Right ventricle myocardium superior (tissue), 1 donor: ENCODE results near the gene NUB1. TPM values are rescaled to one million over a fixed set of nuclear protein-coding genes. Genes with fewer than 3 reads are reported as not detected.

ENCODE experiments used
- ATAC-seq: fragments of 200-7000 bp; cut with Tn5 transposase; one replicate; pipeline ENCODE4 v1.9.1; 2020; ENCODE audit warnings: mild to moderate bottlenecking; ENCODE audit not compliant: poor library complexity
- DNase-seq: peaks from one replicate; pipeline ENCODE4 v3.0.0-alpha.2; 2020
- intact Hi-C: fragments of 100-400 bp; cut with DNase I; formaldehyde crosslinking; loops from one replicate; pipeline ENCODE4 v1.11.2; 2022
- total RNA-seq: library from RNA; stranded (reverse); fragmentation: NEBNext Ultra II Directional; extraction: Animal tissue kit (Norgen Biotek cat#: 25700); gene quantifications from one replicate; pipeline ENCODE4 v1.2.1, GENCODE V29; 2021
- donor health status: DM: no; HTN: yes; CAD: no; lungs with severe emphysema.

The NUB1 gene
- total RNA-seq, 1 donor from 2014 or later, result 30.8 TPM

DNA sequence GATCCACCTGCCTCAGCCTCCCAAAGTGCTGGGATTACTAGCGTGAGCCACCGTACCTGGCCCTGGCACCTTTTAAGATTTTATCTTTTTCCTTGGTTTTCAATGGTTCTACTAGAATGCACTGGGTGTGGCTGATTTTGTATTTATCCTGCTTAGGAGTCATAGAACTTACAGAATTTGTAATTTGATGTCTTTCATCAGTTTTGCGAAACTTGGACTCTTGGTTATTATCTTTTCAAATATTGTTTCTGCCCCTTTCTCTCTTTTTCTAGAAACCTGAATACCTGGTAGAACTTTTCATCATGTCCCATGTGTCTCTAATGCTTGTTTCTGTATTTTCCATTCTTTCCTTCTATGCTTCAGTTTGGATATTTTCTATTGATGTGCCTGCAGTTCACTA, 2.8 kb upstream of the NUB1 start:
- no peak for ATAC-seq
- intact Hi-C loops, result no loop called here
- DNase-seq, result no peak

DNA sequence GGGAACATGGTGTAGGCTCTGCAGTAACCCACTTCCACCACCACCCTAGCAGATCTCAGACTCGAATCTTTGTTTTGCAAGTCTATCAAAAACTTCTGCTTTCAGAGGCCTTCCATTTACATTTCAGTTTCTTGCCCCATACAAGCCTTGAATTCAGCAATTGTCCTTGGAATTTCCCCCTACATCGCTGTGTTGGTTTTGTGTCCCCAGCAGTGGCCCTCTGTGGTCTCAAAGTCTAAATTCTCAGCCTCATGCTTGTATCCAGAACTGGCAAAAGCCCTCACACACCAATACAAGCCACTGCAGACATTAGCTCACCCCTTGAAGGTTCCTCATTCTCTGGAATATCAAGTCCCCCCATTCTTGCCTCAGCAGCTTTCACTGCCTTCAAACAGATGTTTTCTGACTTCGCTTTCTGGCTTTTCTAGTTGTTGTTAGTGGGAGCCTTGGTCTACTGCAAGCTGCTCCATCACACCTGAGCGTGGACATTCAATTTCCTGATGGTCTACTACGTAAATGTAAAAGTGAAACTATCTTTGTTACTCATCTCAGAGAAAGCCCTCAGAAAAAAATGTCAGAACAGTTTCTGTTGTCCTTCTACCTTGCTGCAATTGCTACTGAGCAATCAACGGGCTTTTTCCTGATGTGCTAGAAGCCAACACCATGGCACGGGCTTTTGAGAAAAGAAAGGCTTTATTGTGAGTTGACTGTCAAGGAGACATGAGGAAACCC, 1.8 kb upstream of the NUB1 start:
- ATAC-seq (no peak), DNase-seq (no peak)
- intact Hi-C loops, result no loop called here

- intact Hi-C loops, result no loop called here
- peak; percentile 7 for ATAC-seq
- DNase-seq, result no peak
These were observed 737 bp upstream of the NUB1 start for GRCh38 chr7:151340794-151341356.

GRCh38 chr7:151342102-151342646, 562 bp downstream of the NUB1 start:
- no peak for DNase-seq
- intact Hi-C loops, result no loop called here
- no peak for ATAC-seq

DNA sequence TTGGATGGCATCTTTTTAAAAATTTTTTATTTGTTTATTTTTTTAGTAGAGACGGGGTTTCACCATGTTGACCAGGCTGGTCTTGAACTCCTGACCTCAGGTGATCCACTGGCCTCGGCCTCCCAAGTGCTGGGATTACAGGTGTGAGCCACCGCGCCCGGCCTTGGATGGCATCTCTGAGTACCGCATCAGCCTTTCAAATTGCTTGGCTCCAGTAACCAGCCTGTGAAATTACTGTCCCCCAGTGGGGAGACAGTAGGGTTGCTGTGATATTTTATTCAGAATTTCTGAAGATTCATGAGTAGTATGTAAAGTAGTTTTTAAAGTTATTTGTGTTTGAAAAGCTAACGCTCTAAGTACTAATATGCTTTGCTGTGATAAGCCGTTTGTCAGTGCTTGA, 1.2 kb downstream of the NUB1 start:
- intact Hi-C loops, result no loop called here
- DNase-seq, result no peak
- ATAC-seq, result no peak

- intact Hi-C loops, result no loop called here
- DNase-seq (no peak), ATAC-seq (no peak)
These were observed 1.9 kb downstream of the NUB1 start for GRCh38 chr7:151343516-151343915.

- DNase-seq (no peak), ATAC-seq (no peak)
- intact Hi-C loops, result no loop called here
These were observed 4.2 kb downstream of the NUB1 start for GRCh38 chr7:151345576-151346469.

GRCh38 chr7:151346470-151346769, 4.8 kb downstream of the NUB1 start:
- no peak for DNase-seq
- intact Hi-C loops, result no loop called here
- ATAC-seq, result no peak

GRCh38 chr7:151347200-151347599, 5.6 kb downstream of the NUB1 start:
- ATAC-seq (no peak), DNase-seq (no peak)
- intact Hi-C loops, result no loop called here

DNA sequence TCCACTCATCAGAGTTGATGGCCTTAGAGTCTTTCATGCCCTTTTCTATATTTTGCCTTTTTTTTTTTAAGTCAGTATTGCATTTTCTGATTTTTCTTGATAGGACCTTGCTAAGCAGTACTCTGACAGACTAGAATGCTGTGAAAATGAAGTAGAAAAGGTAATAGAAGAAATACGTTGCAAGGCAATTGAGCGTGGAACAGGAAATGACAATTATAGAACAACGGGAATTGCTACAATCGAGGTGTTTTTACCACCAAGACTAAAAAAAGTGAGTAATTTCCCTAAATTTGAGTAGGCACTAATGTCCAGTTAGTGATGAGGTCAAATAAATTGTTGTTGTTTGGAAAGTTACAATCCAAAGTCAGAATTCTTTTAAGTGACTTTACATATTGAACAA, 7.4 kb downstream of the NUB1 start:
- intact Hi-C loops, result no loop called here
- DNase-seq, result no peak
- no peak for ATAC-seq

- ATAC-seq, result peak; percentile 26
These were observed 7.9 kb downstream of the NUB1 start for GRCh38 chr7:151349507-151349853.

GRCh38 chr7:151351027-151351426, 9.4 kb downstream of the NUB1 start:
- intact Hi-C loops, result loop anchor here (2.0 kb wide), 1 partner anchor 36 kb away; no protein-coding TSS in a partner anchor
- no peak for DNase-seq
- no peak for ATAC-seq

More at GRCh38 chr7:151349507-151349853, 7.9 kb downstream of the NUB1 start:
- no peak for DNase-seq
- intact Hi-C loops, result no loop called here

DNA sequence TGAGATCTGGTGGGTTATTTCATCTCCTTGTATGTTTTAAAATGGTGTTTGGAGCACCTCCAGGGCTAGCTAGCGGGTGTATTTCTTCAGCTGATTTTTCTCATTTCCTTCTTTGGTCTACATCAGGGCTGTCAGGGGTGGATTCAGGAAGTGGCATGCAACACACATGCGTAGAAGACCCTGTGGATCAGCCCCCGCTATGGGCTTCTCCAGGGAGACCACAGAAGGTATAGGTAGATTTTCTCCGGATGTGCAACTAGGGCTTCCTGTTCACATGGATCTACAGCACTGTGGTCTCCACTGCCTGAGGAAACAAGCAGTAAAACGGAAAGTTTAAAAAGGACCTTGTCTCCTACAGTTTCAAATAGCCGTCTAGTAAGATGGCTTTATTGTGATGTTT, 10.4 kb downstream of the NUB1 start:
- ATAC-seq (no peak), DNase-seq (no peak)
- intact Hi-C loops, result loop anchor here (2.0 kb wide), 1 partner anchor 37 kb away; no protein-coding TSS in a partner anchor

- ATAC-seq, result no peak
- DNase-seq, result no peak
These were observed 10.9 kb downstream of the NUB1 start for GRCh38 chr7:151352512-151352911.

DNA sequence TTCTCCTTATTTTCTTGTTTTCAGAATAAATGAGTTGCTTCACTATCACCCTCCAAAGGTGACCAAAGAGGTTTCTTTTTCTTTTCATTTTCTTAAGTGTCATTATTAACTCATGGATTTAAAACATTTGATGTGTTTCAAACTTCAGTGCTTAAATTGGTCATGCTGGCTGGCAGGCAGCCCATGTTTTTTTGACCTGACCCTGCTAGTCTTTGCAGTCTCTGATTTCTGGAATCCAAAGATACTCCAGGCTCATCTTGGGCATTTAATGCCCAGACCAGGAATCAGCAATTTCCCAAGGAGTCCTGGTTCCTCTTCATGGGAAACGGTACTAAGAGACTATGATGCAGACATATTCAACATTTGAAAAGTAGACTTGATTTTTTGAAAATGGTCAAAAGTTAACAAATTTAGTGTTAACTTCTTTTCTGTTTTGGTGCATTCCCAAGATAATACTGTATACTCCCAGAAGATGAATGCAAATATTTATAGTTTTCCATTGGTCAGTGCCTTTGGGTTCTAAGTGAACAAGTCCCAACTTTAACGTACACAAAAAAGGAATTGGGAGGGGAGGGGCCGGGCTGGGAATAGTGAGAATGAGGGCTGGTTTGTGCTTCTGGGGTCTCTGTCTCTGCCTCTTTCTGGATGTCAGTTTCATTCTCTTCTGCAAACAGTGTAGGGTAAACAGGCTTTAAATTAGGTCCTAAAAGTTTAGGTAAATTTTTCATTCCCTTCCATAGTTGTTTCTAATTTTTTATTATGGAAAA, 19.8 kb downstream of the NUB1 start:
- intact Hi-C loops, result no loop called here
- no peak for DNase-seq
- ATAC-seq, result no peak

More at GRCh38 chr7:151352512-151352911, 10.9 kb downstream of the NUB1 start:
- intact Hi-C loops, result no loop called here

GRCh38 chr7:151363182-151363581, 21.6 kb downstream of the NUB1 start:
- no peak for ATAC-seq
- intact Hi-C loops, result no loop called here
- DNase-seq, result no peak

- no peak for DNase-seq
- ATAC-seq, result no peak
- intact Hi-C loops, result loop anchor here (5.0 kb wide), 1 partner anchor 396 kb away; no protein-coding TSS in a partner anchor
These were observed 24.7 kb downstream of the NUB1 start for GRCh38 chr7:151366166-151366879.

GRCh38 chr7:151366880-151367222, 25.2 kb downstream of the NUB1 start:
- DNase-seq (no peak), ATAC-seq (peak; percentile 61)
- intact Hi-C loops, result loop anchor here (5.0 kb wide), 1 partner anchor 395 kb away; no protein-coding TSS in a partner anchor
